GM12874 (cell line): ENCODE measurements around the gene ABCA1.

Experiments
- TF ChIP-seq, protein P1 (sequence below): IDR thresholded peaks from 2 replicates; pipeline ENCODE4 v1.5.1; 2011; ENCODE audit warnings: low read depth, mild to moderate bottlenecking, control low read depth, low read length, moderate library complexity; ENCODE audit not compliant: insufficient read depth

The ABCA1 gene

DNA sequence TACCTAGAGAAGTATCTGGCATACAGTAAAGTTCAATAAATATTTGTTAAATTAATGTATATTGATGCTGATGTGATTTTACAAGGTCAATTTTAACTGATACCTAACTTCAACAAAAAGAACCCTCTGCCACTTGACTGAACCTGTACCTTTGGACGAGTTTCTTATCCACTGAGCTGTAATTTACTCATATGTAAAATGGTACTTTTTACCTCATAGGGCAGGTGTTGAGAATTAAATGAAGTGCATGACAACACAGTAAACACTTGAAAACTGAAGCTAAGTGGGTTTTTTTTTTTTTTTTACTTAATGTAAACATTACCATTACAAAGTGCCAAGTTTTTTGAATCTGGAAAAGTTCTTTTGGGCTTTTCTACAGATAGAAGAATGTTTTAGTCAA lies 148.6 kb downstream of the ABCA1 start:
- TF ChIP-seq, protein P1, sequence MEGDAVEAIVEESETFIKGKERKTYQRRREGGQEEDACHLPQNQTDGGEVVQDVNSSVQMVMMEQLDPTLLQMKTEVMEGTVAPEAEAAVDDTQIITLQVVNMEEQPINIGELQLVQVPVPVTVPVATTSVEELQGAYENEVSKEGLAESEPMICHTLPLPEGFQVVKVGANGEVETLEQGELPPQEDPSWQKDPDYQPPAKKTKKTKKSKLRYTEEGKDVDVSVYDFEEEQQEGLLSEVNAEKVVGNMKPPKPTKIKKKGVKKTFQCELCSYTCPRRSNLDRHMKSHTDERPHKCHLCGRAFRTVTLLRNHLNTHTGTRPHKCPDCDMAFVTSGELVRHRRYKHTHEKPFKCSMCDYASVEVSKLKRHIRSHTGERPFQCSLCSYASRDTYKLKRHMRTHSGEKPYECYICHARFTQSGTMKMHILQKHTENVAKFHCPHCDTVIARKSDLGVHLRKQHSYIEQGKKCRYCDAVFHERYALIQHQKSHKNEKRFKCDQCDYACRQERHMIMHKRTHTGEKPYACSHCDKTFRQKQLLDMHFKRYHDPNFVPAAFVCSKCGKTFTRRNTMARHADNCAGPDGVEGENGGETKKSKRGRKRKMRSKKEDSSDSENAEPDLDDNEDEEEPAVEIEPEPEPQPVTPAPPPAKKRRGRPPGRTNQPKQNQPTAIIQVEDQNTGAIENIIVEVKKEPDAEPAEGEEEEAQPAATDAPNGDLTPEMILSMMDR = no peak

DNA sequence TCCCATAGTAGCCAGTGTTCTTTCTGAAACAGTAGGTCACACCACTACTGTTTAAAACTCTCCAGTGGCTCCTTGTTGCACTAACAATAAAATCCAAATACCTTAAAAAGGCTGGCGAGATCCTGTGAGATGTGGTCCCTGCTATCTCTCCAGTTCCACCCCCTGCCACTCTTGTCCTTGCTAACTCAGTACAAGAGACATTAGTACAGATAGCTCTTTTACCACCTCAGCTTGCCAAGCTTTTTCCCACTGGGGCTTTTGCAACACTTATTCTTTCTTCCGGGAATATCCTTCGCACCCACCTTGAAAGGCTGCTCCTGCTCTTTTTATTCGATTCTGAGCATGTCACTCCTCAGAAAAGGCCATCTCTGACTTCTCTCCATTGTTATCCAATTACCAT lies 149.2 kb downstream of the ABCA1 start:
- TF ChIP-seq, protein P1 = no peak

DNA sequence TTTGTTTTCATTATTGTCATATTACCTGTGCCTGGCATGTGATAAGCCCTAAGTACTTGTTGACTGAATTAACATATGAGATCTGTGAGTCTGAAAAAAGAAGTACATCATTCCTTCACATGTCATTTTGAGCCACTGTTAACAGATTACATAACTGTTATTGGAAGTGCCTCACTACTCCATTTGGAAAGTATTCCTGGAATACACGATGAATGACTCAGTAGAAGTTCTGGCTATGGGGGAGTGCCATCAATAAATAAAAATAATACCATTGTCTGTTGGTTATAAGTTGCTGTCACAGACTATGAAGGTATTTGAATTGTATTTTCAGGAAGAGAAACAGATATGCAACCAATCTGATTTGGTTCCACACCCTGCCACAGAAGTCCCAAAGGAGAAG lies 151.2 kb downstream of the ABCA1 start:
- TF ChIP-seq, protein P1 = no peak

DNA sequence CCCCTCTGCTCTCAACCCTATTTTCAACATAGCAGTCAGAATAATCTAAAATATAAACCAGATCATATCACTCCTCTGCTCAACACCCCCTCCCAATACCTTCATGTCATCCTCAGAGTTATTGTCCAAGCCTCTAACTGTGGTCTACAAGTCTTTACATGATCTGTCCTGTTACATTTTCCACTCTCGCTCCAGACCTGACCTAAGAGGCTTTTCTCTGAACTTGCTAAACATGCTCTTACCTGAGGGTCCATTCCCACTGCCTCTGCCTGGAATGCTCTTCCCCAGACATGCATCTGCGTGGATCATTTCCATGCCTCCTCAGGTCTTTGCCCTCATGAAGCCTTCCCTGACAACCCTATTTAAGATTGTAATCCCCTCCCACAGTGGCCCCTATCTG lies 152.0 kb downstream of the ABCA1 start:
- TF ChIP-seq, protein P1 = no peak

DNA sequence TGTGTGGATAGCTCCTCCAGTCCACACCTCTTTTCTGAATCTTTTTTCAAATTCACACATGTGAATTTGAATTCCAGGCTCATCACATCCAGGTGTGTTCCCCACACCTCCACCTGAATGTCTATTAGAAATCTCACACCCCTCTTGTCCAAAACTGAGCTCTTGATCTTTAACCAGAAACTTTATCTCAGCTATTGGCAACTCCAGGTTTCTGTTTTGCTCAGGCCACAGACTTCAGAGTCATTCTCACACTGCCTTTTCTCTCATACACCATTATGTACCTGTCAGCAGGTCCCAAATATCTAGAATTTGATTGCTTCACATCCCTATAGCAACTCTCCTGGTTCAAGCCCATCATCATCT lies 152.4 kb downstream of the ABCA1 start:
- TF ChIP-seq, protein P1 = no peak

DNA sequence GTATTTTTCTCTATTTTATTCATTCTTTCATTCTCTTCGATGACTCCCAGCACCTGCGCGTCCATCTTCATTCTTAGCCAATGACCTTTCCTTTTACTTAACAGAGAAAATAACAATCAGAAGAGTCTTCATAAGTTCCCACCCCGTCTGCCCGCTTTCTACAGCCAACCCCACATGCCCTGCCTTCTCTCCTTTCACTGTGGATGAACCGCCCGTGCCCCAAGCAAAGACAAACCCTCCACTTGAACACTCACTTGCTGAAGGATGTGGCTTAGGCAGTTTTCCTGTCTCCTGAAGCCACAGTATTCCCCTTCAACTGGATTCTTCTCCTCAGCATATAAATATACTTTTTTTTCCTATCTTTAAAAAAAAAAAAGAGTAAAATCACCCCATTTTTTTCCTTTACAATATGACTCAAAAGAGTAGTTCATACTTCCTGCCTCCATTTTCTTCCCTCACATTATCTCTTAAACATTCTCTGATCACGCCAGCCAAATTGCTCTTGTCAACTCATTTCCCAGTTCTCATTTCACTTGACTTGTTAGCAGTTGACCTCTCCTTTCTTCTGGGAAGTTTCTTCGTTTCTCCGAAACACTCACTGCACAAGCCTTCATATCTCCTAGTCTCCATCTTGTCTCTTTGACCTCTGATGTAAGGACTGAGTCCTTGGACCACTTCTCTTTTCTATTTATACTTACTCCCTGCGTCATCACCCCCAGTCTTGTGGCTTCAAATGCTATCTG lies 153.0 kb downstream of the ABCA1 start:
- TF ChIP-seq, protein P1 = no peak

DNA sequence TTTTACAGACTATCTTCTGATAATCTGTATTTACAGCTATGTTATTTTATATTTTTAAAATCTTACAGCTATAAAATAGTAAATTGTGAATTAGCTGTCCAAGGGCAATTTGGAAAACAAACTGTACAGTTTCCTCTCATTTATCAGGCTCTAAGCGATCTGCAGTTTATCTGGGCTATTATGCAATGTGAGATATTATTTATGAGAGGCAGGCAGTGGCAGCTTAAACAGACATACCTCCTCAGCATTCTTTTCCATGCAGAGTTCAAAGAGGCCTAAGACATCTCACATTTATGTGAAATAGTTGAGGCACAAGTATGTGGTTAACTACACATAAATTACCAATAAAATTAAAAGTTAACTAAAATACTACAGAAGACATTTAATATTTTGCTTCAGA lies 153.8 kb downstream of the ABCA1 start:
- TF ChIP-seq, protein P1 = no peak
